GM21825 (cell line): ENCODE data around the gene HS6ST3.

Experiments
- ATAC-seq: cut with Tn5 transposase; IDR thresholded peaks from one replicate; pipeline ENCODE4 v1.9.1; 2021; ENCODE audit warnings: mild to moderate bottlenecking, moderate library complexity; ENCODE audit not compliant: unreplicated experiment

HS6ST3 gene

GRCh38 chr13:96525715-96526114 lies 435.8 kb downstream of the HS6ST3 start:
- ATAC-seq: no peak

DNA sequence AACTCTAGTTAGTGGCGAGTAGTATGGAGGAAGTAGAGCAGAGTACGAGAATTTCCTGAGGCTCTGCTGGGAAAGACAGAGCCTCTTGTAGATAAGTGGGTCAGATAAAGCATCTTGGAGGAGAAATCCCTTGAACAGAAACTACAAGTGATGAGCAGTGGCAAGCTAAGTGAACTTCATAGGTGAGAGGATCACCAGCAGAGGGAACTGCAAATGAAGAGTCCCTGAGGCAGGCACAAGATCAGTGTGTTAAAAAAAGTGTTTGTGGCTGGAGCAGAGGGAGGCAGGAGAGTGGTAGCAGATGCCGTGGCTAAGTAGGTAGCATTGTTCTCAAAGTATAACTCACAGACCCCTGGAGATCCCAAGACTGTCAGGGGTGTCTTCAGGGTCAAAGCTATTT lies 437.6 kb downstream of the HS6ST3 start:
- ATAC-seq: no peak

DNA sequence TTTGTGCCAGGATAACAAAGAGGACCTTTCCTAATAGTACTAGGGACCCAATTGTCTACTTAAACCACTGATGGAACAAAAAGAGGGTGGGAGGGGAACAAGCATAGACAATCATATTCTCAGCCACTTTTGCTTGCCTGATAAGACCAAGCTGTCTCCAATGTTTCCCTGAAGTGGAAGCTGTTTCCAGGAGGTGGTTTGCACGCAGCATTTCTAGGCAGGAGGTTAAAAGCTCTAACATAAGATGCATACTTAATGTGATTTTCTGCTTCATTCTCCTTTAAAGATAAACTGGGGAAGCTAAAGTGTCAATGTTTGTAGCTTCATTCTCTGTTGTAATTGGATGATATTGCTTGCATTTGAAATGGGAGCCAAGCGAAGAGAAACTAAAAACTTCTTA lies 442.9 kb downstream of the HS6ST3 start:
- ATAC-seq: no peak

DNA sequence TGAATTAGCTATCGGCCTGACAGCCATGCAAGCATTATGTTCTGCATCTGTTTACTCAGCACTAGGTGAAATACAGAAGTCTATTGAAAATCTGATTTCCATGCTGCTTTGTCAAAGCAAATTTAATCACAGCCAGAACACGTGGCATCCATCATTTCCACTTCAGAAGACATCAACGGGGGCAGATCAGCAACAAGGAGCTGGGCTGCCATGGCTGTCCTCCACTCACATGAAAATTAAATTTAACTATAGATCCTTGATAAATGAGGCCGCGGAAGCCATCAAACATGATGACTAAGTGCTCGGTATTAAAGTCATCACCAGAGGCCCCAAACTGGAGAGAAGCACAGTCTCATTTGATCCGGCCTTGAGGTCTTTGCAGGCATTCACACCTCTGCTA lies 443.5 kb downstream of the HS6ST3 start:
- ATAC-seq: no peak

- no peak for ATAC-seq
These were observed 449.9 kb downstream of the HS6ST3 start for GRCh38 chr13:96539791-96540190.

DNA sequence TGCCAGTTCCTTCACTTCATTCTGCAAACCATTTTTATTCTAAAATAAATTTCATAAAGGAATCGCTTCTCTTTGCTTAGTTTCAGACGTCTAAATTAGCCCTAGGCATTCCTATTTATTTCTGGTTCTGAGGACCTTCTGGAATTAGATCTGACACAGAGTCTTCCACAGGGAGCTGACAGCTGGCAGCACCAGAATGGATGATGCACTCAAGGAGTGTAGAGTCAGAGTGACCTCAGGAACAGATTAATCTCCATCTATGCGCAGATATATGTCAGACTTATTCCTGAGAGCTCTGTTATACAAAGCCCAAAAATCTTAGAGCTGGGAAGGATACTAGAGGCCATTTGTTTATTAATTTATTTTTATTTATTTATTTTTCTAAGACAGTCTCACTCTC lies 450.8 kb downstream of the HS6ST3 start:
- ATAC-seq: no peak

DNA sequence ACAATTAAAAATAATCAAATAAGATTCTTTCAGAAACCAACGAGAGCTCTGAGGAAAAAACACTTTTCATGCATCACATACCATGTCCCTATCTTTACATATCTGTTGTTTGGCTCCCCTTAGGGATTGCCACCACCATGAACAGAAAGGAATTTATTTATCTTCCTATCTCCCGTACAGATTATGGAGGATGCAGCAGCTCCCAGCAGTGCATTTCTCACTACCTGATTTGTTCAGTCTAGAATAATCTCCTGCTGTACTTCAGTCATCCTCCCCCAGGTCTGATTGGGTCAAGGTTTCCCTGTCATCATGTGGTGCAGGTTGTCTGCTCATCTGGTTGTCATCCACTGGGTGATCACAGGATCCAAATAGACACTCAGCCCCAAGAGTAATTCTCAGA lies 453.1 kb downstream of the HS6ST3 start:
- ATAC-seq: no peak

GRCh38 chr13:96544957-96545356 lies 455.1 kb downstream of the HS6ST3 start:
- ATAC-seq: no peak

GRCh38 chr13:96546463-96546862 lies 456.6 kb downstream of the HS6ST3 start:
- ATAC-seq: no peak

- no peak for ATAC-seq
These were observed 461.6 kb downstream of the HS6ST3 start for GRCh38 chr13:96551546-96551945.

GRCh38 chr13:96552559-96552958 lies 462.7 kb downstream of the HS6ST3 start:
- ATAC-seq: no peak

- no peak for ATAC-seq
These were observed 463.9 kb downstream of the HS6ST3 start for GRCh38 chr13:96553796-96554195.

DNA sequence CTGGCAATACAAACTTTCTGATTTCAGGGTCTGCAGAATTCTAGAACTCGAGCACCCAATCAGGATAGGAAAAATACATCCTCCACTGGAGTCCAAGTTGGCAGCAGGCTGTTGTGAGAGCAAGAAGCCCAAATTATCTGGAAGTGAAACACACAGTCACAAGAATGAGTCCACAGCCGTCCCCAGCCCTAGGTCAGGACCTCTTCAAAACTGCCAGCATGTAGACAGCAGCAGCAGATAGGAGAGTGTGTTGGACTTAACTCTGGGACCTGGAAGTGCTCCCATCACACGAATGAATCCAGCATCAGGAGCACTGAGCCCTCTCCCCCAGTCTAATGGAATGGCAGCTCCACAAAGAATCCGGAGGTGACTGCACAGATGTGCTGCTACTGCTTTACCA lies 483.7 kb downstream of the HS6ST3 start:
- ATAC-seq: no peak

GRCh38 chr13:96575423-96576320 lies 485.8 kb downstream of the HS6ST3 start:
- ATAC-seq: no peak

DNA sequence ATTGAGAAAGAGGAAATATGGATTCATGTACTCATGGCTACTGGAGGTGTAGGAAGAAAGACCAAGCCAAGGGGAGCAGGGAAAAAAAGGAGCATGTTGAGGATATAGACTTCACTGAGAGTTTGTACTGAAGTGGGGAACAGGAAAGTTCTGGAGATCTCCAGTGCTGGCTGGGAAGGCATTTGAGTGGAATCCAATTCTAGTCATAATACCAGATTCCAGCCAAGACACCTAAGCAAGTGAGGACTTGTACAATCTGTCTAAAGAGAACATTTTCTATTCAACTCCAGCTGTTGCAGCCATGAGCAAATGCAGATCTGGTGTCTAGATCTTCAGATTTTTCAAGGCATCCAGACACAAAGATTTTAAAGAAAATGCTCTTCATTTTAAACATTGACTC lies 491.8 kb downstream of the HS6ST3 start:
- ATAC-seq: no peak

- no peak for ATAC-seq
These were observed 525.3 kb downstream of the HS6ST3 start for GRCh38 chr13:96615252-96615651.

DNA sequence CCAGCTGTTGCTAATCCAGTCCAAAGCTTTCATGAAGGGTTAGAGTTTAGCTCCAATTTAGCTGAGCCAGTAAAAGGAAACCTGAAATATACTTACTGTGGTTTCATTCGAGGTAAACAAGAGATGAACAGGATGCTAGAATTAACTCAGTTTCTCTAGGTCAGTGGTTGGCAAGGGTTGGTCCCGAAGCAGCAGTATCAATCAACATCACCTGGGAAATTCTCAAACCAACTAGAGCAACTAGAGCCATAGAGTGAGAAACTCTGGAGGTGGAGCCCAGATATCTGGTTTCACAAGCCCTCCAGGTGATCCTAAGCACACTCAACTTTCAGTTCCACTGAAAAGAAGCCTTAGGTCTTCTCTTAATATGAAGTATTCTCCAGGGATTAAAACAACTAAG lies 527.6 kb downstream of the HS6ST3 start:
- no peak for ATAC-seq

DNA sequence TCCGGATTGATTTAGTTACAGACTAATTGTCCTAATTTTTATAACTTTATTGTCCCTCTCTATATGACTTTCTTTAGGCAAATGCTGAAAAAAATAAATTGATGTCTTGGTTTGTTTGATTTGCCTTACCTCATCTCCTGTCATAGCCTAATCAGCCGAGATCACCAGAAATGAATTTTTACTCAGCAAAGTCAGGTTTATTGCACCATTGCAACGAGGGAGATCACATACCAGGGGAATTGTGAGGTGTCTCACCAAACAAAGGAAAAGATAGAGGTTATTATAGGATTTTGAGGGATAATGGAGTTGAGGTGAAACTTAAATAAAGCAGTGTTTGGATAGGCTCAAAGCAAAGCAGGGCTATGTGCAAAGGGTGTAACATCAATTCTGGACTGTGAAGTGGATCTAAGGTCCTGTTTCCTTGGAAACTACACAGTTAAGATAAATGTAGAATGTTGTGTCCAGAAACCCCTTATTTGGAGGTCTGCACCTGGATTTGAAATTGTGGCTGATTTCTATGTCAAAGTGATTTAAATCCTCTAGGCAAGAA lies 531.8 kb downstream of the HS6ST3 start:
- ATAC-seq: no peak

DNA sequence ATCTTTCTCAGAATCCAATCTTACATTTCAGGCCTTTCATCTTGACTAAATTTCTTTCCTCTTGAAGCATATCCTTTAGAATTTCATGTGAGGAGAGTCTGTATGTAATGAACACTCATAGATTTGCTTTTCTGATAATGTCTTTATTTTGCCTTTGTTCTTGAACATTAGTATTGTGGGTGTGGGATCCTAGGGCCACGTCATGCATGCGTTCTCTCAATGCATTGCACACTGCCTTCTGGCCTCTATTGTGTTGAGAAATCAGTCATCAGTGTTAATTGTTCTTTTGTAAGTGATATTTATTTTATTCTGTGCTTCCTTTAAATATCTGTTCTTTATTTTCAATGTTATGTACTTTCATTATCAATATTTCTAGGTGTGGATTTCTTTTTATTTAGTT lies 539.4 kb downstream of the HS6ST3 start:
- no peak for ATAC-seq

DNA sequence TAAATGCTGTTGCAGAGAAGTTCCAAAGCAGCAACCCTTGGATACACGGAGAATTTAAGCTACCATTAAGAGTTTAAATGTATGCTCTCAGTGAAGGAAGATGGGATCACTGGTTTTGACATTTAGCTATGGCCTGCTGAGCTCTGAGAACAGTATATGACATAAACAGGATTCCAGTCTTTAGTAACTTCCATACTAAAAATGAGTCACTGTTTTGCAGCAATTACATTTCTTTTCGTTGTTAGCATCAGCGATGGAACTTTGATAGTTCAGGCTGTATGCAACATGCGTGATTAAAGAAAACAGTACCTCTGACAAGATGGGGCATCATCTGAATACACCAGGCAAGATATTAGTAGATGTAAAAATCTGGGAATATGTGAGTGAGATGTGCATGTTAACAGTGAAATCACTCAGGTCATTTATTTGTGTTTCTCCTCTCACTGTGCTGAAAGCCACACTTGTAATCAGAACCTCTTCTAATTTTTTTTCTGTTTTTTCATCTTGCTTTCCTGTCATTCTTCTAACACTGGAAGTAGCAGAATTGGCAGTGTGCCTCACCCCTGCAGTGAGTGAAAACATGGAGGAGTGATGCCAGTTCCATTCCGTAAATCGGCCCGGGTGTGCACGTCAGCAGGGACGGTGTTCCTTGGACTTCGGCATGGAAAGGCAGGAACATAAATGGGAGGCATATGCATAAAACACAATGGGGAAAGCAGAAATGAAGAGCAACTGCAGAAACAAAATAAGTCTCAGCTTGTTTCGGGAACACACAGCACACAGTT lies 542.8 kb downstream of the HS6ST3 start:
- ATAC-seq: no peak

DNA sequence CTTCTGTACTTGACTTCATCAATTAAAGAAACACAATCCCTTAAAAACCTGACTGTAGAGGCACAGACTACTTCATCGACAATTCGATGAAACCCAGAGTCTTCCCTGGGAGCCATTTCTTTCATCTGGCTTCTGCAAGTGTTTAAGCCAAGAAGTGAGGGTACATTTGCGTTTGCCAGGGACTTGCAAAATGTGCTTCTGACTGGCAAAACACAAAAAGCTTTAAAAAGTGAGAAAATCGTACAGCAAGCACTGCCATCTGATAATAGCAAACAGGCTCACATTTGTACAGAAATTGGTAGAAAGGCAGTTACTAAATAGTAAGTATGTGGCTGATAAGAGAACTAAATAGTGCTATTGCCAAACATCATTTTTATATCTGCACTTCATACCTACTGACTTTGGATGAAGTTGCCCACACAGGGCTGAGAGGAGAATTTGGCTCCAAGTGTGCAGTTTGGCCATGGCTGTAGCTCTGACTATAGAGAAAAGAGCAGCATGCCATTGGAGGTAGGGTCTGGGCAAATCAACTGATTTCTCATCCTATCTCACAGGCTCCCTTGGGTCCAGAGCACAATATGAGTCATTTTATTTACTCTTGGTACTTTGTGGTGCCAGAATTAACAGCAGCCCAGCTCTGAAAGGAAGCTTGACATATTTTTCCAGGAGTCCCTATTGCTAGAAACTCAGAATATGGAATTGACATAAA lies 546.2 kb downstream of the HS6ST3 start:
- no peak for ATAC-seq
